Stomach (tissue), 9 donors: ENCODE data around the gene NFE2L1. TPM values are rescaled to one million over a fixed set of nuclear protein-coding genes. Genes with fewer than 3 reads are reported as not detected.
A peak's percentile ranks its signal among the peaks of the same experiment; 100 is the strongest.

Experiments
- DNase-seq, 2 donors: peaks; one replicate each; pipeline versions ENCODE4 v3.0.0 to v3.0.0-alpha.2; 2013 to 2019
- H3K27ac ChIP-seq, 5 donors: fragments of 200-600 bp in 4 of 5; sonication (generic) in 4 of 5; one replicate each; pipeline ENCODE4 v1.5.1; 2013 to 2019; ENCODE audit warnings: mild to moderate bottlenecking in 1 of 5, moderate library complexity in 1 of 5
- H3K27me3 ChIP-seq, 3 donors: fragments of 200-600 bp; sonication (generic); one replicate each; pipeline ENCODE4 v1.5.1; 2017 to 2019; ENCODE audit warnings: mixed run types in 1 of 3
- H3K36me3 ChIP-seq, 4 donors: fragments of 200-600 bp; sonication (generic); 1 replicate in 3 of 4; 2 replicates in 1 of 4; pipeline ENCODE4 v1.5.1; 2016 to 2019
- H3K4me1 ChIP-seq, 4 donors: fragments of 200-600 bp; sonication (generic); one replicate each; pipeline ENCODE4 v1.5.1; 2016 to 2019
- H3K4me3 ChIP-seq, 4 donors: fragments of 200-600 bp; sonication (generic) in 3 of 4; one replicate each; pipeline ENCODE4 v1.5.1; 2016 to 2019; ENCODE audit warnings: mild to moderate bottlenecking in 1 of 4
- H3K9me3 ChIP-seq, 4 donors: fragments of 200-600 bp; sonication (generic); one replicate each; pipeline ENCODE4 v1.5.1; 2016 to 2019
- CTCF ChIP-seq, 7 experiments: fragments of 450-650 bp in 4 of 7; fragments of 200-600 bp in 3 of 7; sonication (generic) in 3 of 7; IDR thresholded peaks; one replicate each; pipeline ENCODE4 v1.5.1; 2016 to 2019; ENCODE audit warnings: antibody characterized with exemption in 7 of 7, control low read depth in 2 of 7, mild to moderate bottlenecking in 1 of 7
- EP300 ChIP-seq: sonication (generic); formaldehyde crosslinking; IDR thresholded peaks from one replicate; pipeline ENCODE4 v1.6.1; 2017; ENCODE audit warnings: antibody characterized with exemption
- POLR2A ChIP-seq, 4 donors: fragments of 450-650 bp; IDR thresholded peaks; one replicate each; pipeline ENCODE4 v1.6.1; 2016; ENCODE audit warnings: antibody characterized with exemption in 4 of 4, control low read depth in 2 of 4, mild to moderate bottlenecking in 1 of 4, moderate library complexity in 1 of 4
- POLR2AphosphoS5 ChIP-seq, 3 donors: sonication (generic); formaldehyde crosslinking; IDR thresholded peaks; one replicate each; pipeline ENCODE4 v1.6.1; 2016; ENCODE audit warnings: antibody characterized with exemption in 3 of 3
- WGBS, 5 donors: extraction: QIAGEN DNeasy Blood & Tissue Kit in 3 of 5; methylation state at CpG; one replicate each; pipeline versions ENCODE4 v1.1.5 to v1.1.7; 2013 to 2018; 5-methylcytosine and 5-hydroxymethylcytosine counted together
- intact Hi-C: fragments of 100-400 bp; cut with DNase I; formaldehyde crosslinking; loops from one replicate; pipeline ENCODE4 v1.15.1; 2023; ENCODE audit warnings: low total_unique reads
- polyA plus RNA-seq, 3 donors: library from polyadenylated mRNA; stranded (reverse); fragments of 200-250 nt; gene quantifications; one replicate each; pipeline ENCODE4 v1.2.3, GENCODE V29; 2013
- total RNA-seq, 5 donors: library from RNA; depleted of rRNA; stranded (reverse); fragments of >200 nt; gene quantifications; one replicate each; pipeline versions ENCODE4 v1.1.0 to v1.2.3, GENCODE V29; 2014 to 2016
- donor health status: healthy with polysubstance abuse.
- donor health status: Bipolar disorder and iron deficiency.
- donor health status: healthy.

NFE2L1 gene
- total and polyA plus RNA-seq, 8 donors = 25.2 to 160 (median 58.3) TPM

GRCh38 chr17:48036693-48037035 lies 11.5 kb upstream of the NFE2L1 start:
- TF ChIP-seq EP300 = no peak
- no peak for TF ChIP-seq POLR2AphosphoS5 (IDR thresholded peaks at IDR 0.05)
- no peak for TF ChIP-seq CTCF (IDR thresholded peaks at IDR 0.05)
- TF ChIP-seq POLR2A (IDR thresholded peaks at IDR 0.05) = no peak
- WGBS, 5 donors = 33 to 48% (median 43%) methylated on average over 3 to 6 of the region's 6 CpGs
- H3K36me3 ChIP-seq = peaks cover 0 to 4% (median 0%) of the 10 kb centered on the region in 4 donors
- H3K27ac ChIP-seq = peak overlapping the region in 2 of 5 donors; percentile 78 to 79
- H3K4me3 ChIP-seq = peak overlapping the region; percentile 61 to 74 (median 69)
- intact Hi-C loops = no loop called here
- peaks cover 10 to 18% (median 14%) of the 10 kb centered on the region in 4 donors for H3K4me1 ChIP-seq
- H3K27me3 ChIP-seq = peaks cover 0 to 27% (median 4%) of the 10 kb centered on the region in 3 donors
- DNase-seq = no peak
- H3K9me3 ChIP-seq = no peaks in the 10 kb centered on the region

GRCh38 chr17:48037036-48037837 lies 10.9 kb upstream of the NFE2L1 start, which contains the start of gene COPZ2:
TSS of gene COPZ2 (minus strand) at chr17:48037797. CDS start at chr17:48037777, 20 bp downstream.
- 1 to 3% (median 2%) methylated on average over 29 to 73 of the region's 73 CpGs for WGBS, 5 donors
- Histone ChIP-seq H3K4me1 (peaks cover 10 to 18% (median 14%) of the 10 kb centered on the region in 4 donors), H3K4me3 (peak within 1 kb of the TSS; percentile 61 to 74 (median 69)), H3K27me3 (peaks cover 0 to 27% (median 4%) of the 10 kb centered on the region in 3 donors), H3K9me3 (no peaks in the 10 kb centered on the region), H3K27ac (peak within 1 kb of the TSS in 4 of 5 donors; percentile 44 to 79 (median 64)), H3K36me3 (peaks cover 0 to 4% (median 0%) of the 10 kb centered on the region in 4 donors)
- peak; percentile 60 to 76 for DNase-seq
- TF ChIP-seq POLR2A (IDR thresholded peaks at IDR 0.05) = no peak
- peak in 5 of 7 experiments; percentile 5 to 48 (median 37) for TF ChIP-seq CTCF (IDR thresholded peaks at IDR 0.05)
- peak in 2 of 3 donors; percentile 12 to 24 for TF ChIP-seq POLR2AphosphoS5 (IDR thresholded peaks at IDR 0.05)
- intact Hi-C loops = no loop called here

GRCh38 chr17:48037838-48038323 lies 10.3 kb upstream of the NFE2L1 start:
- H3K4me1 ChIP-seq = peaks cover 10 to 18% (median 14%) of the 10 kb centered on the region in 4 donors
- intact Hi-C loops = no loop called here
- H3K27ac ChIP-seq = peak overlapping the region in 2 of 5 donors; percentile 78 to 79

GRCh38 chr17:48038687-48039086 lies 9.5 kb upstream of the NFE2L1 start:
- Histone ChIP-seq H3K36me3 (peaks cover 0 to 1% (median 0%) of the 10 kb centered on the region in 4 donors), H3K4me3 (no peak overlapping the region), H3K4me1 (peaks cover 10 to 18% (median 14%) of the 10 kb centered on the region in 4 donors), H3K9me3 (no peaks in the 10 kb centered on the region), H3K27ac (no peak overlapping the region), H3K27me3 (peaks cover 0 to 27% (median 4%) of the 10 kb centered on the region in 3 donors)
- intact Hi-C loops = no loop called here
- TF ChIP-seq EP300 (no peak), POLR2A (IDR thresholded peaks at IDR 0.05) (no peak), POLR2AphosphoS5 (IDR thresholded peaks at IDR 0.05) (no peak), CTCF (IDR thresholded peaks at IDR 0.05) (no peak)
- DNase-seq = no peak
- 83 to 96% (median 86%) methylated on average over 2 of the region's 2 CpGs for WGBS, 5 donors

More at GRCh38 chr17:48037838-48038323, 10.3 kb upstream of the NFE2L1 start:
- peaks cover 0 to 4% (median 0%) of the 10 kb centered on the region in 4 donors for H3K36me3 ChIP-seq
- no peak for DNase-seq
- H3K4me3 ChIP-seq = peak overlapping the region; percentile 61 to 74 (median 69)
- peaks cover 0 to 27% (median 4%) of the 10 kb centered on the region in 3 donors for H3K27me3 ChIP-seq
- no peaks in the 10 kb centered on the region for H3K9me3 ChIP-seq
- WGBS, 5 donors = 9 to 13% (median 10%) methylated on average over 9 to 18 of the region's 19 CpGs
- no peak for TF ChIP-seq POLR2A (IDR thresholded peaks at IDR 0.05)
- no peak for TF ChIP-seq EP300
